Neural progenitor cell (in vitro differentiated cells): Measurements from ENCODE around the gene PANK4.

Source experiments
- CTCF ChIP-seq: fragments of 200-600 bp; sonication (generic); IDR thresholded peaks from 2 replicates; pipeline ENCODE4 v1.5.1; 2017; ENCODE audit warnings: antibody characterized with exemption, mild to moderate bottlenecking
- EZH2 ChIP-seq: fragments of 200-600 bp; sonication (generic); IDR thresholded peaks from 2 replicates; pipeline ENCODE4 v1.6.1; 2017; ENCODE audit warnings: antibody characterized with exemption, mild to moderate bottlenecking, moderate library complexity
- EZH2phosphoT487 ChIP-seq: fragments of 200-600 bp; sonication (generic); IDR thresholded peaks from 2 replicates; pipeline ENCODE4 v1.6.1; 2017; ENCODE audit warnings: antibody characterized with exemption

GRCh38 chr1:2533365-2533764 lies 7.0 kb upstream of the PANK4 start:
- no peak for TF ChIP-seq EZH2
- TF ChIP-seq CTCF, result no peak
- TF ChIP-seq EZH2phosphoT487, result no peak
